Effector CD4-positive, alpha-beta T cell (primary cell): ENCODE results near the gene P2RX4.
"Not testable (repeated sequence)": the region's sequence is repeated elsewhere in the genome, so short reads cannot be mapped to it uniquely, and the experiment has no call there.

Experiments used
- DNase-seq: peaks from one replicate; pipeline ENCODE4 v3.0.0-alpha.2; 2020

The P2RX4 gene

GRCh38 chr12:121279507-121279915 is 69.6 kb downstream of the P2RX4 start:
- DNase-seq = no peak

DNA sequence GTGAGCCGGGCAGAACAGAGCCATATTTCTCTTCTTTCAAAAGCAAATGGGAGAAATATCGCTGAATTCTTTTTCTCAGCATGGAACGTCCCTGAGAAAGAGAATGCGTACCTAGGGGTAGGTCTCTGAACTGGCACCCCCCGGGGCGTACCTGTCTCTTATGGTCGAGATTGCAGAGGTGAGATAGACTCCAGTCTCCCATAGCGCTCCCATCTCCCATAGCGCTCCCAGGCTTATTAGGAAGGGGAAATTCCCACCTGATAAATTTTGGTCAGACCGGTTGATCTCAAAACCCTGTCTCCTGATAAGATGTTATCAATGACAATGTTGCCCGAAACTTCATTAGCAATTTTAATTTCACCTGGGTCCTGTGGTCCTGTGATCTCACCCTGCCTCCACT is 70.6 kb downstream of the P2RX4 start:
- DNase-seq = not testable (repeated sequence)

DNA sequence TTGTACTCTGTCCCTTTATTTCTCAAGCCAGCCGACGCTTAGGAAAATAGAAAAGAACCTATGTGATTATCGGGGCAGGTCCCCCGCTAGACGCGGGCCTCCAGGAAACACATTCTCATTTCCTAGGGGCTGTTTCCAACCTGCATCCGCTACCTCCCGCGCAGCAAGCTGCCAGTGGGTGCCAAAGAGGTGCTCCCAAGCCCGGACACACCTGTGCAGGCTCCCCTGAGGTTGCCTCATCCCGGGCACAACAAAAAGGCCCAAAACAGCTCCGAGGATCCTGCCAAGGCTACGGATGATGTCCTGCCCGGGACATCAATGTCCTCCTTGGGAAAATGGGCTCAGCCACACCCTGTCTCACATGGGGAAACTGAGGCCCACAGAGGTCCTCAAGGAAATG is 71.2 kb downstream of the P2RX4 start:
- not testable (repeated sequence) for DNase-seq

- no peak for DNase-seq
Observed at GRCh38 chr12:121282072-121282742, 72.3 kb downstream of the P2RX4 start.

DNA sequence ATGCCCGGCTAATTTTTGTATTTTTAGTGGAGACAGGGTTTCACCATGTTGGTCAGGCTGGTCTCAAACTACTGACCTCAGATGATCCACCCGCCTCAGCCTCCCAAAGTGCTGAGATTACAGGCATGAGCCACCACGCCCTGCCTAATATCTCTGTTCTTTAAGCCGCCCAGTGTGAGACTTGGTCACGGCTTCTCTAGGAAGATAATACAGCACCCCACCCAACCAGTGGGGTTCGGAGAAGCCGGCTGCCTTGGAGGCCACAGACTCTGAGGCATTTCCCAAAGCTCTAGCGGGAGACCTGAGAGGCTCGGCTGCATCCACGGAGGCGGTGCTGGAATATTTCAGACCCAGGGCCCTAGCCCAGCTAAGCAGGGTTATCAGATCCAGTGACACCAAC is 73.0 kb downstream of the P2RX4 start:
- not testable (repeated sequence) for DNase-seq

DNA sequence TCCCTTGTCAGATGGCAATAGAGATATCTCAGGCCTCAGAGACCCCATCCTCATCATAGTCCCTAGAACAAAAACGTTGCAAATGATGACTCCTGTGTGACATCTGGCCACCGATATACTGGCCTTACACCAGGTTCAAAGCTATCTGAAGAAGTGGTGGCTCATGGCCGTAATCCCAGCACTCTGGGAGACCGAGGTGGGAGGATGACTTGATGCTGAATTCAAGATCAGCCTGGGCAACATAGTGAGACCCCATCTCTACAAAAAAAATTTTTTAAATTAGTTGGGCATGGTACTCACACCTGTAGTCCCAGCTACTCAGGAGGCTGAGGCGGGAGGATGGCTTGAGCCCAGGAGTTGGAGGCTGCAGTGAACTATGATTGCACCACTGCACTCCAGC is 73.5 kb downstream of the P2RX4 start:
- no peak for DNase-seq
